ENCODE results near the gene DHH. TPM values are rescaled to one million over a fixed set of nuclear protein-coding genes. Genes with fewer than 3 reads are reported as not detected.
"Not testable (repeated sequence)": the region's sequence is repeated elsewhere in the genome, so short reads cannot be mapped to it uniquely, and the experiment has no call there.

The DHH gene
- total RNA-seq, 1 donor from 2014 or later = 1.5 TPM

GRCh38 chr12:49070971-49071370 lies 23.6 kb downstream of the DHH start:
- DNase-seq (ENCODE audit: low spot score) = no peak

DNA sequence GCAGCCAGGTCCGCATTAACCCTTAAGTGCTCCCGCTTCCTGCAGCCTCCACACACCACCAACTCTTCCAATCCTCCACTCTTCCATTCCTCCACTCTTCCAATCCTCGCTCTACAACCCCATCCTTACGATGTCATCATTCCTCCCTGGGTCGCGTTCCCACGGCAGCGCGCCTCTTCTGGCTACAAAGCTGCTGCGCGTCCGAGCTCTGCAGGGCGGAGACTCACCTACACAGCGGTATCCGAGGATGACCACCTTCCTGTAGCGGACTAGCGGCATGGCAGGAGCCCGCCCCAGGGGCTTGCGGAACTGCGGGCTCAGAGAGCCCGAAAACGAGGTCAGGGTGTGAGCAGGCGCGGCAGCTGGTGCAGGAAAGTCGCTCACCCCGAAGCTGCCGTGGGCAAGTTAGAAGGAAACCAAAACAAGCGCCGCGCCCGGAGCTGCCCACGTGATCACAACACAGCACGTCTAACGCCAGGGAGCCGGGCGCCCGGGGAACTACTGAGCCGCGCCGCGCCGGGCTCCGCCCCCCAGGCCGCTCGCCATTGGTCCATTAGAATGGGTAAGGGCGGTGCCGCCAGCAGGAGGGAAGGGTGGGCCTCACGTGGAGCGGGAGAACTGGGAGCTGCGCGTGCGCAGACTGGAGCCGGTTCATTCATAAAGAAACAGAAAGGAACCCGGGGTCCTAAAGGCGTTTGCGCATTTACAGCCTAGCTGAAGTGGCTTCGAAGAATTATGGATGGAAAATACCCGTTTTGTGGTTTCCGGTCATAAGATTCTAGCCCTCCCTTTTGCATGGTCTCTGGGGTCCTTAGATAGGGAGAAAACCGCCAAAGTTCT lies 24.9 kb downstream of the DHH start, which contains the start of gene RHEBL1:
TSS of gene RHEBL1 (minus strand) at position 473 of the 840 bp plus-strand sequence. CDS start at position 279, 194 bp downstream.
- peak; percentile 99 for DNase-seq (ENCODE audit: low spot score)

DNA sequence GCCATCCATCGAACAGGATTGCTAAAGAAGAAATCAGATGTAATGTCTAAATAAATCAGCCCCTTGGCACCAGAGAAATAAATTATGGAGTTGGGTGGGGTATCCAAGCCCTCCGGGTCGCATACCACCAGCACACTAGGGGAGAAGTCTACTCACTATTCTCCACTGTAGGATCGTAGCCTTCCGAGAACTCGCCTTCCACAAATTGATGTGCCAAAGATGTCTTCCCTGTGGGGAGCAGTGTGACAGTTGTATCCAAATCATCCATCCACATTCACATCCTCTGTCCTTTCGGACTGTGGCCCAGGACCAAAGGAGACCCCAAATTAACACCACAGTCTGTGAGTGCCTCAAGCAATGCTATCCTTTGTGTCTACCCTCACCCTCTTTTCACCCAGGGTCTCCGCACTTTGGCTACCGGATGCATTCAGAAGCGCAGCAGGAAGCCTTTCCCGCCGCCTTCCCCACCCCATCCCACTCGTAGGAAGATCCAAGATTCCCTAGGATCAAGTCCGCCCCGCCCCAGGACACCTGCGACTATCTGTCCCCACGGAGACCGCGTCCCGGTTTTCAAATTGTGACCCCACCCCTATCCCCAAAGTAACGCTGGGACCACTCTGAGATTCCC lies 25.6 kb downstream of the DHH start:
- no peak for DNase-seq (ENCODE audit: low spot score)

DNA sequence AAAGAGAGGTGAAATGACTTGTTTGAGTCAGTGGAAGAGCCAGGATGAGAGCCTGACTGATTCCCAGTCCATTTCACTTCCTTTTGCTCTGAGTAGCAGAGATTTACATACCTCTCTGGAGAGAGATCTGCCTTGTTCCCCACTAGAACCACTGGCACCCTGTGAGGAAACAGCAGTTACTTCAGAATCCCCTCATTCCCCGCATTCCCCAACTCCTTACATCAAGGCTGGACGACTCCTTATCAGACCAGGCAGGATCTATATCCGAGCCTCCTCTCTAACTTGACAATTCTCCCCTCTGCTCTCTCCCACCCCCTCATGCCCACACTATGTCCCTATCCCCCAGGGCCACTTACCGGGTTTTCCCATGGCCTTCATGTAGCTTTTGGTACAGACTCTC lies 28.5 kb downstream of the DHH start:
- DNase-seq (ENCODE audit: low spot score) = no peak

DNA sequence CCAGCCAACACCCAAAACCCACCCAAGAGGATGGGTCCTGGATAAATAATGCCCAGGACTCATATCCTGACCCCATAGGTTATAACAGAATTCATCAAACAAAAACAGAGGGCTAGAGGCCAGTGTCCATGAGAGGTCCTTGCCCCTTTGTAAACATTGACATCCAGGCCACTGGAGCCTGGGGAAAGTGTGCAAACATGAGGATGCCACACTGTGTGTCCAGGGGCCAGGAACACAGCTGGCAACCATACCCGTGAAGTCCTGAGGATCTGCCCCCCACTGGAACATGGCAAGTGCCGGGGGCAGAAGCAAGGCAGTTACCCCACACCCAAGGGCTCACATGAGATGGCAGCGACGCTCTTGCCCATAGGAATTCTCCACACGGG lies 29.8 kb downstream of the DHH start:
- DNase-seq (ENCODE audit: low spot score) = no peak

DNA sequence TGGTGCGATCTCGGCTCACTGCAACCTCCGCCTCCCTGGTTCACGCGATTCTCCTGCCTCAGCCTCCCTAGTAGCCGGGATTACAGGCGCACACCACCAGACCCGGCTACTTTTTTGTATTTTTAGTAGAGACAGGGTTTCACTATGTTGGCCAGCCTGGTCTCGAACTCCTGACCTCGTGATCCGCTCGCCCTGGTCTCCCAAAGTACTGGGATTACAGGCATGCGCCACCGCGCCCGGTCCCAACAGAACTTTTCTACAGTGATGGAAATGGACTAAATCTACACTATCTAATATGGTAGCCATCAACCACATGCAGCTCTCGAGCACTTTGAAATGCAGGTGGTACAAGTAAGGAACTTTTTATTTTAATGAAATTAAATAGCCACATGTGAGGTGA lies 32.7 kb downstream of the DHH start:
- DNase-seq (ENCODE audit: low spot score) = not testable (repeated sequence)

DNA sequence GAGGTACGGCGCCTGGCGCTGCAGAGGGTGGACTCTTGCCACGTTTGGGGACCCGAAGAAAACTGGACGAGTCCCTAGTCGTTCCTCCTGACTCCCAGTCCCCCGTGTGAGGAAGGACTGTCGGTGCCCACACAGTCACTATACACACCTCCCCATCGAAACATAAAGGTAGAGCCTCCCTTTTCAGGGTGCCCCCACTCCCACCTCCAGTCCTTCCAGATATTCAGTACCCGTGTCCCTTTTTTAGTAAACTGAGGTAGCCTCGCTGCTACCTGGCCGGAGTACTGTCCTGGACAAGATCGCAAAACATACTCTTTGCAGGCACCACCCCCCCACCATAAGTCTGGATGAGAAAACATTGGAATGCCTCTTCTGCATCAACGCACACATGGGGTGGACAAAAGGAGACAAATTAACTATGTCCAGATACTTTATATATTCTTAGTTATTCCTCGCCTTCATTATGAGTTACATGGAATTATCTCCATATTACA lies 33.4 kb downstream of the DHH start:
- DNase-seq (ENCODE audit: low spot score) = no peak

- DNase-seq (ENCODE audit: low spot score) = peak; percentile 92
Observed at GRCh38 chr12:49060237-49061156, 34.1 kb downstream of the DHH start, which contains the start of gene KMT2D. Gene KMT2D (minus strand): TSS chr12:49060794. CDS start chr12:49055324, 5,470 bp downstream.

GRCh38 chr12:49059299-49060171 lies 35.1 kb downstream of the DHH start:
- no peak for DNase-seq (ENCODE audit: low spot score)

DNA sequence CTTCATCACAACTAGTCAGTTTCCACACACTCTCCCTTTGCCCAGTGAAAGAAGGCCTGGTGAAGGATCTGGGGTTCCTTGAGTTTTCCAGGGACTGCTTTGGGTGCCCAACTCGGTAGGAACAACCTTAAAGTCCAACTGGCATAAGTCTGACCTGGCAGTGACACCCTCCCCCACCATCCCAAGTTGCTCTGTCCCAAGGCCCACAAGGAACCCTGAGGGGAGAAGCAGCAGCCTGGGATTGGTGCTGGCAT lies 35.6 kb downstream of the DHH start:
- no peak for DNase-seq (ENCODE audit: low spot score)

- no peak for DNase-seq (ENCODE audit: low spot score)
Observed at GRCh38 chr12:49058366-49059044, 36.1 kb downstream of the DHH start.

GRCh38 chr12:49057888-49058287 lies 36.7 kb downstream of the DHH start:
- DNase-seq (ENCODE audit: low spot score) = no peak

- peak; percentile 65 for DNase-seq (ENCODE audit: low spot score)
Observed at GRCh38 chr12:49055978-49056754, 38.4 kb downstream of the DHH start.

GRCh38 chr12:49055092-49055491 lies 39.5 kb downstream of the DHH start:
- no peak for DNase-seq (ENCODE audit: low spot score)

DNA sequence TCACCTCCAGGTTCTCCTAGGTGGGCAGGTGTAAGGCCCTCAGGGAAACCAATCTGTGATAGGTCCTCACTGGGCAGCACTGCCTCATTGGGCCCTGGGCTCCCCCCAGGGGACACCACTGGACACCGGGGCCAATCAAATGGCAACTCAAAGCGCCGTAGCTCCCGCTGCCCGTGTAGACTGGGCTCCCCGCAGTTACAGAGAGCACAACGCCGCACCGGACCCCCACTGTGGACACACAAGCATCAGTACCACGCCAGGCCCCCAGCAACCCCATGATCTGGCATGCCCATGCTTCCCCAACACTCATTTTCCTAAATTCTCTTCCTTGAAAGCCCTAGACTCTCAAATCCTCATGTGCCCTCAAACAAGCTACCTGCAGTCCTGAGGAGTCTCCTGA lies 40.1 kb downstream of the DHH start:
- no peak for DNase-seq (ENCODE audit: low spot score)

DNA sequence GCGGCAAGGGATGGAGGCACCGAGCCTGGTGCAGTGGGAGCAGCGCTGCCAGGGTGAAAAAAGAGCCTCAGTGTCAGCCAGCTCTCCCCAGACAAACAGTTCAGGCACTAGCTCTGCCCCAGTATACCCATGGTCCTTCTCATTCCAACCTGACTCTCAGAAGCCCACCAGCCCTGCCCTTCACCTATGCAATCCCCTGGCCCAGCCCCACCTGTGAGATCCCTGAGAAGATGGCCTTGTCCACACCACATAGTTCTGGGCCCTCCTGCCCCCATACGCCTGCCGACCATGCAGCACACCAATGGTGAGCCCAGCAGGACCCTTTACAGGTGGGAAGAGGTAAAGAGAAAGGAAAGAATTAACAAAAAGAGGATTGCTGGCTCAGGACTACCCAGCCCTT lies 40.5 kb downstream of the DHH start:
- DNase-seq (ENCODE audit: low spot score) = no peak

DNA sequence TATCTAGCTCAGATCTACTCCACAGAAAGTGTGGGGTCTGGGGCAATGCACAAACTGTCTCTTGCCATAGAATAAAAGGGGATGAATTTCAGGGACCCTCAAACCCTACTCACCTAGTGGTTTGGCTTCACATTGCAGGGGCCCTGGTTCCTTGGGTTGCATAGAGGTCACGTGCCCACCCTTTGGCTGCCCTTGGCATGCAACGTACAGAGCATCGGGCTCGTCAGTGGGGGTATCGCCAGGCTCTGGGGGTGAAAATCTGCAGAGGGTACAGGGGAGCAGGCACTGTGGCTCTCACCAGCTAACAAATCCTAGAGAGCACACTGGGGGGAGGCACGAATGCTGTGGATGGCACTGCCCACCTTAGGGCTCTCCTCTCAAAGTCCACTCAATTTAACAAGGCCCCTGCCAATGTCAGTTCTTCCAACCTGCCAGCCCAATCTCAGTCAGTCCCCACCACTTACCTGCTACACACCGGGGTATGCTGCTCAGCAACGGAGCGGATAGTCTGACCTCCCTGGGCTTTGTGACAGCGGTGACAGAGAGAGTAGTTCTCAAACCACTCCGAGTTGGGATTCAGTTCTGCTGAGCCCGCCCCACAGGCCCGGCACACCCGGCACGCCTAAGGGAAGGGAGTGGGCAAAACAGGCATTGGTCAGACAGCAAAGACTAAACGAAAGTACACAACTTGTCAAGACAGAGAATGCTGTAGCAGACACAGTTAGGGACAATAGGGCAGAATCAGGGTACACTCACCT lies 42.0 kb downstream of the DHH start:
- no peak for DNase-seq (ENCODE audit: low spot score)

GRCh38 chr12:49051777-49052438 lies 42.7 kb downstream of the DHH start:
- DNase-seq (ENCODE audit: low spot score) = no peak

DNA sequence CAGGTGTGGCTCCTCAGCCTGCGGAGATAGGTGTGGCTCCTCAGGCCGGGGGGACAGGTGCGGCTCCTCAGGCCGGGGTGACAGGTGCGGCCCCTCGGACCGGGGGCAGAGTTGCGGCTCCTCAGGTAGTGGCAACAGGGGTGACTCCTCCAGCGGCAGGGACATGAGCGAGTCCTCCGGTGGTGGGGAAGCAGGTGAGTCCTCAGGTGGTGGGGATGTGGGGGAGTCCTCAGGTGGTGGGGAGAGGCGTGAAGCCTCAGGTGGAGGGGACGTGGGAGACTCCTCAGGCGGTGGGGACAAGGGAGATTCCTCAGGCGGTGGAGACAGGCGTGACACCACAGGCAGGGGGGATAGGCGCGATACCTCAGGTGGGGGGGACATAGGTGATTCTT lies 43.2 kb downstream of the DHH start:
- no peak for DNase-seq (ENCODE audit: low spot score)
